ENCODE results near the gene PSMB8.

The PSMB8 gene

DNA sequence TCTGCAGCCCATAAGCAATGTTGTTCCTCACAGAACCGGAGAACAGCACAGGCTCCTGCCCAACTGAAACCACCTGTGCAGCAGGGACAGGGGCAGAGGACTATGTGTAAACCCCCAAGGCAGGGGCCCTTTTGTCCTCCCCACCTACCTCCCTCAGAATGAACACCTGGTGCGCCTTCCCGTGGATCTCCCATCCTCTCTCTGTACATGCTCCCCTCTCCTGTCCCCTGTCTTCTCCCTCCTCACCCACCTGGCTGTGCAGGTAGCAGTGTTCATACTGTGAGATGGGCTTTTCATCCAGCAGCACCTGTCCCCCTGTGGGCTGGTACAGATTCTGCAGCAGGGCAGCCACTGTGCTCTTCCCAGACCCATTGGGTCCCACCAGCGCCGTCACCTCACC is 13.8 kb downstream of the PSMB8 start:
- WGBS (ENCODE audit: extremely low coverage, insufficient coverage, insufficient read length): no CpG with 5 or more reads among the region's 5 CpGs
- no peak overlapping the region for H3K4me3 ChIP-seq (ENCODE audit: low read depth, low read length)

DNA sequence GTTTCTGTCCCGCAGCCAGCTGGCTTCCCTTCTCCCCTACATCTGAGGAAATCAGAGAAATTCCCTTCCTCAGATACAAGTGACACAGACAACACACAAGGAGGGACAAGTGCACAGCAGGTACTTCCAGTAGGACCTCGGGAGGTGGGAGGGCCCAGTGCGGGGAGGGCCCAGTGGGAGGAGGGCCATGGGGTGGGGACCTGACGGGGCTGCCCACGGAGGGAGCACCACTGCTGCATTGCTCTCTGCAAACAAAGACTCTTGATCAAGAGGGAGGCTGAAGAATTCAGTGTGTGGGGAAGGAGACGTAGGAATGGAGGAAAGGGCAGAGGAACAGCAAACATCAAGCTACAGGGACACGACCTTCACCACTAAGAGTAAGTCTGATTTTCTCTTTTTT is 14.4 kb downstream of the PSMB8 start:
- no peak overlapping the region for H2AK5ac ChIP-seq (ENCODE audit: low read length)
- no peak overlapping the region for H3K18ac ChIP-seq (ENCODE audit: low read length)
- WGBS (ENCODE audit: extremely low coverage, insufficient coverage, insufficient read length): no CpG with 5 or more reads among the region's 7 CpGs
- H3K79me2 ChIP-seq (ENCODE audit: control insufficient read depth, insufficient read depth, low read length, poor library complexity): no peaks in the 10 kb centered on the region
- no peaks in the 10 kb centered on the region for H3K79me1 ChIP-seq (ENCODE audit: low read length)
- H3K14ac ChIP-seq (ENCODE audit: low read length): no peak overlapping the region
- H2BK12ac ChIP-seq (ENCODE audit: low read length): no peak overlapping the region
- no peaks in the 10 kb centered on the region for H3K36me3 ChIP-seq (ENCODE audit: control insufficient read depth in 1 of 2, insufficient read depth in 2 of 2, low read length in 2 of 2)
- no peaks in the 10 kb centered on the region for H3K9me3 ChIP-seq (ENCODE audit: insufficient read depth, low read depth, low read length)
- no peak overlapping the region for H3K4me3 ChIP-seq (ENCODE audit: low read depth, low read length)
- no peak for DNase-seq
- H4K91ac ChIP-seq (ENCODE audit: low read depth, low read length): no peak overlapping the region
- H3K4ac ChIP-seq (ENCODE audit: low read depth, low read length): no peak overlapping the region
- H4K8ac ChIP-seq (ENCODE audit: low read depth, low read length): no peak overlapping the region
- H2BK120ac ChIP-seq (ENCODE audit: insufficient read depth, low read length, poor library complexity): no peak overlapping the region
- H4K12ac ChIP-seq (ENCODE audit: low read depth, low read length): no peak overlapping the region
- no peak overlapping the region for H3K27ac ChIP-seq (ENCODE audit: low read depth, low read length)
- no peak overlapping the region for H3K9ac ChIP-seq (ENCODE audit: low read length)
- H2AFZ ChIP-seq (ENCODE audit: insufficient read depth, low read length, poor library complexity): no peak overlapping the region
- H3K4me1 ChIP-seq (ENCODE audit: control insufficient read depth in 1 of 2, insufficient read depth in 2 of 2, low read length in 2 of 2): no peaks in the 10 kb centered on the region
- no peaks in the 10 kb centered on the region for H3K27me3 ChIP-seq (ENCODE audit: insufficient read depth, low read length)
- H3K23ac ChIP-seq (ENCODE audit: low read length): no peak overlapping the region
- no peak overlapping the region for H2BK5ac ChIP-seq (ENCODE audit: low read depth, low read length, poor library complexity)
- no peak overlapping the region for H3K4me2 ChIP-seq (ENCODE audit: low read length)

More for the DNA sequence above, 13.8 kb downstream of the PSMB8 start:
- H3K79me1 ChIP-seq (ENCODE audit: low read length): no peaks in the 10 kb centered on the region
- no peak overlapping the region for H3K27ac ChIP-seq (ENCODE audit: low read depth, low read length)
- H4K12ac ChIP-seq (ENCODE audit: low read depth, low read length): no peak overlapping the region
- no peak overlapping the region for H2AK5ac ChIP-seq (ENCODE audit: low read length)
- no peak overlapping the region for H2BK120ac ChIP-seq (ENCODE audit: insufficient read depth, low read length, poor library complexity)
- H2AFZ ChIP-seq (ENCODE audit: insufficient read depth, low read length, poor library complexity): no peak overlapping the region
- no peak overlapping the region for H3K9ac ChIP-seq (ENCODE audit: low read length)
- no peaks in the 10 kb centered on the region for H3K9me3 ChIP-seq (ENCODE audit: insufficient read depth, low read depth, low read length)
- no peak overlapping the region for H3K4ac ChIP-seq (ENCODE audit: low read depth, low read length)
- no peaks in the 10 kb centered on the region for H3K79me2 ChIP-seq (ENCODE audit: control insufficient read depth, insufficient read depth, low read length, poor library complexity)
- DNase-seq: no peak
- no peak overlapping the region for H3K23ac ChIP-seq (ENCODE audit: low read length)
- no peak overlapping the region for H4K8ac ChIP-seq (ENCODE audit: low read depth, low read length)
- H4K91ac ChIP-seq (ENCODE audit: low read depth, low read length): no peak overlapping the region
- H3K18ac ChIP-seq (ENCODE audit: low read length): no peak overlapping the region
- H3K36me3 ChIP-seq (ENCODE audit: control insufficient read depth in 1 of 2, insufficient read depth in 2 of 2, low read length in 2 of 2): no peaks in the 10 kb centered on the region
- H3K4me1 ChIP-seq (ENCODE audit: control insufficient read depth in 1 of 2, insufficient read depth in 2 of 2, low read length in 2 of 2): no peaks in the 10 kb centered on the region
- no peak overlapping the region for H3K4me2 ChIP-seq (ENCODE audit: low read length)
- H2BK5ac ChIP-seq (ENCODE audit: low read depth, low read length, poor library complexity): no peak overlapping the region
- H2BK12ac ChIP-seq (ENCODE audit: low read length): no peak overlapping the region
- no peak overlapping the region for H3K14ac ChIP-seq (ENCODE audit: low read length)
- no peaks in the 10 kb centered on the region for H3K27me3 ChIP-seq (ENCODE audit: insufficient read depth, low read length)

DNA sequence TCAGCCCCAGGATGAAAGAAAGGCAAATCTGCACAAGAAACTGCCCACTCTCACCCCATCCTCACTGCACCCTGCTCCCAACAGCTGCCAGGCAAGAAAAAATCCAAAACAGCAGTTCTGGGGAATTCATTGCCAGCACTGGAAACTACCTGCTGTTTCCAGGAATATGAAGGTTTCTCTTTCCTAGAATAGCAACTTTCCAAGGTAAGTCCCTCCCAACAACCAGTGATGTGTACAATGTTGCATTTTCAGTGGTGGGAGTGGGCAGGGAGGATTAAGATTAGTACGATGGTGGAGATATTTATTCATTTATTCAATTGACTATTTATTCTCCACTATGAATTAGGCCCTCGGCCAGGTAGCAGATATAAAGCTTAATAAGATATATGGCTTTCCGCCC is 16.8 kb downstream of the PSMB8 start:
- Histone ChIP-seq H3K4me3 (ENCODE audit: low read depth, low read length) (no peak overlapping the region), H4K8ac (ENCODE audit: low read depth, low read length) (no peak overlapping the region), H3K27me3 (ENCODE audit: insufficient read depth, low read length) (no peaks in the 10 kb centered on the region), H3K4ac (ENCODE audit: low read depth, low read length) (no peak overlapping the region), H3K4me1 (ENCODE audit: control insufficient read depth in 1 of 2, insufficient read depth in 2 of 2, low read length in 2 of 2) (no peaks in the 10 kb centered on the region), H3K4me2 (ENCODE audit: low read length) (no peak overlapping the region), H2BK120ac (ENCODE audit: insufficient read depth, low read length, poor library complexity) (no peak overlapping the region), H2BK5ac (ENCODE audit: low read depth, low read length, poor library complexity) (no peak overlapping the region), H2AFZ (ENCODE audit: insufficient read depth, low read length, poor library complexity) (no peak overlapping the region), H2BK12ac (ENCODE audit: low read length) (no peak overlapping the region), H3K79me1 (ENCODE audit: low read length) (no peaks in the 10 kb centered on the region), H3K9ac (ENCODE audit: low read length) (no peak overlapping the region), H3K27ac (ENCODE audit: low read depth, low read length) (no peak overlapping the region), H3K18ac (ENCODE audit: low read length) (no peak overlapping the region), H3K36me3 (ENCODE audit: control insufficient read depth in 1 of 2, insufficient read depth in 2 of 2, low read length in 2 of 2) (no peaks in the 10 kb centered on the region), H2AK5ac (ENCODE audit: low read length) (no peak overlapping the region), H3K9me3 (ENCODE audit: insufficient read depth, low read depth, low read length) (no peaks in the 10 kb centered on the region), H3K79me2 (ENCODE audit: control insufficient read depth, insufficient read depth, low read length, poor library complexity) (no peaks in the 10 kb centered on the region), H3K14ac (ENCODE audit: low read length) (no peak overlapping the region), H4K12ac (ENCODE audit: low read depth, low read length) (no peak overlapping the region), H4K91ac (ENCODE audit: low read depth, low read length) (no peak overlapping the region), H3K23ac (ENCODE audit: low read length) (no peak overlapping the region)
- WGBS (ENCODE audit: extremely low coverage, insufficient coverage, insufficient read length): no CpG with 5 or more reads among the region's 3 CpGs
- DNase-seq: no peak

DNA sequence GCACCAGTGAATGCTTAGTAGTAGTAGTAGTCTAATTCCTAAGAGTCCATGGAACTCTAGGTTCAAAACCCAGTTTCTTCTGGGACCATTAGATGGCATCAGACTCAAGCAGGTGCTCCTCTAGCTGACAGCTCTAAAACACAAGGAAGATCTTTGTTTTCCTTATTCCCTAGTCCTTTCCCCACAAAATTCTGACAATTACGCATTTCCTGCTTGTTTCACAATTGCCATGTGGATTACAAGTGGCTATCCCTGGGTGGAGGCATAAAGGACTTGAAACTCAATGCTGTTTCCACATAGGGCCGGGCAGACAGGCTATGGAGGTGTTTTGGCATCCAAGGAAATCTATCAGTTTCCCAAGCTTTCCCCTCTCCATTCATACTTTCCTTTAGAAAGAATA is 17.9 kb downstream of the PSMB8 start:
- no CpG with 5 or more reads among the region's 2 CpGs for WGBS (ENCODE audit: extremely low coverage, insufficient coverage, insufficient read length)

More for the DNA sequence above, 17.9 kb downstream of the PSMB8 start:
- Histone ChIP-seq H4K12ac (ENCODE audit: low read depth, low read length) (no peak overlapping the region), H3K14ac (ENCODE audit: low read length) (no peak overlapping the region), H2BK120ac (ENCODE audit: insufficient read depth, low read length, poor library complexity) (no peak overlapping the region), H3K27me3 (ENCODE audit: insufficient read depth, low read length) (no peaks in the 10 kb centered on the region), H3K4me3 (ENCODE audit: low read depth, low read length) (no peak overlapping the region), H2BK12ac (ENCODE audit: low read length) (no peak overlapping the region), H4K91ac (ENCODE audit: low read depth, low read length) (no peak overlapping the region), H3K4me1 (ENCODE audit: control insufficient read depth in 1 of 2, insufficient read depth in 2 of 2, low read length in 2 of 2) (no peaks in the 10 kb centered on the region), H3K9me3 (ENCODE audit: insufficient read depth, low read depth, low read length) (no peaks in the 10 kb centered on the region), H3K18ac (ENCODE audit: low read length) (no peak overlapping the region), H2AK5ac (ENCODE audit: low read length) (no peak overlapping the region), H2BK5ac (ENCODE audit: low read depth, low read length, poor library complexity) (no peak overlapping the region), H3K36me3 (ENCODE audit: control insufficient read depth in 1 of 2, insufficient read depth in 2 of 2, low read length in 2 of 2) (no peaks in the 10 kb centered on the region), H3K4me2 (ENCODE audit: low read length) (no peak overlapping the region), H3K9ac (ENCODE audit: low read length) (no peak overlapping the region), H3K79me2 (ENCODE audit: control insufficient read depth, insufficient read depth, low read length, poor library complexity) (no peaks in the 10 kb centered on the region), H4K8ac (ENCODE audit: low read depth, low read length) (no peak overlapping the region), H3K79me1 (ENCODE audit: low read length) (no peaks in the 10 kb centered on the region), H3K27ac (ENCODE audit: low read depth, low read length) (no peak overlapping the region), H3K23ac (ENCODE audit: low read length) (no peak overlapping the region), H3K4ac (ENCODE audit: low read depth, low read length) (no peak overlapping the region), H2AFZ (ENCODE audit: insufficient read depth, low read length, poor library complexity) (no peak overlapping the region)
- DNase-seq: peak; percentile 46 to 71
